Measurements from ENCODE around the gene MYT1.
"Not testable (repeated sequence)": the region's sequence is repeated elsewhere in the genome, so short reads cannot be mapped to it uniquely, and the experiment has no call there.

MYT1 gene

DNA sequence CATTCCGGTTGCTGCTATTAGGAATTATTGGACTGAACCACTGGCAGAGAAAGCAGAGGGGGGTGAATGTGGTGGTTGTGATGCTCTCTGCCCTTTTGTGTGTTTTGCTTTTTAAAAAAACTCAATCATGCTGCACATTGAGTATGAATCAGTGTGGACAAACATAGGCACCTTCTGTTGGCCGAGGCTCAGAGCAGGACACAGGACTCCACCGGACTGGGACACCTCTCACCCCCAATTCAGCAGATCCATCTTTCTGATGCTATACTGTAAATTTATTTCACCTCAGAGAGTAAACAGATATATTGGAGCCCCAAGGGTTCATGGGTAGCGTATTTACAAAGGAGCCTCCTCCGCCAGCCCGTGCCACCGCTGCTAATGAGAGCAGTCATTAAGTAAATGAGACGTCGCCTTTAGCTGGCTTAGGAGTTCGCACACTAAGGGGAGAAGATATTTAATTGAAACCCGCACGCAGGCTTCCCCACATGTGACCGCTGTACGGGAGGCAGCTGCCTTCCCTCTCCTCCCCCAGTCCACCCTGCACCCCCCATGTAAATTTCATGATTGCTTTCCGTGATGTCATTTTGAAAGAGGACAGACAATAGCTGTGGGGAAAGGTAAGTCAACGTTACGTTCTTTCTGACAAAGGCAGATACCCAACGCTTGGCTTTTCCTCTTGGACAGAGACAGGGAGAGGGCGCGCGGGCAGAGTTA lies at the start of gene MYT1:
MYT1 (plus strand) TSS at position 330 of the 714 bp plus-strand sequence. CDS start 34,410 bp downstream, outside the sequence.
- DNase-seq (ENCODE audit: low spot score) = no peak

DNA sequence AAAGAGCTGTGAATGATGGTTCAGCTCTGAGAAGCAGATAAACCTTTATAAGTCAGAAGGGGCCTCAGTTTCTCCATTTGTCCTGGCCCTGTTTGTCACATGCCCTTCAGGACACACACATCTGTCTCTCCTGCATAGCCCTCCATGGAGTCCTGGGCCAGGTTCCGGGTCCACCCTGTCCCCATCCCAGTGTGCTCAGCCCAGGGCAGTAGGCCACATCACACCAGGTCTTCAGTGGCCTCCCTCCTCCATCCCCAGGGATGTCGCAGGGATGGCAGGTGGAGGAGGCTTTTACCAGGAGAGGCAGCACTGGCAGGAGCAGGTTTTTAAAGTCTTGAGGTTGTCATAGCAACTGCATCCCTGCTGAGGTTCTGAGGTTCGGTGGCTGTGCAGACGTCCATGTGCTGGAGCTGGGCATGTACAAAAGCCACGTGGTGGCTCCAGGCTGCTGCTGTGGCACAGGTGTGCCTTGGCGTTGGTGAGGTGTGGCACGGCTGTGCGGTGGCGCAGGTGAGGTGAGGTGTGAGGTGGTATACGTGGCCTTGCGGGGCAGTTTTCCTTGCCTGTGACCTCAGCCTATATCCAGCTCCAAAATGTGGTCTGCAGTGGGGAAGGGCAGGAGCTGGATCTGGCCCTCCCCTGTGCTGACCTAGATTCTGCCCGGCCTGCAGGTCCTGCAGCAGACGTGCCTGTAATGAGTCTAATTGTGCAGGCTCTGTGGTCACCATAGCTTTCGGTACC lies 48.9 kb upstream of the MYT1 start:
- no peak for DNase-seq (ENCODE audit: low spot score)

GRCh38 chr20:64116016-64116415 lies 48.2 kb upstream of the MYT1 start:
- no peak for DNase-seq (ENCODE audit: low spot score)

- DNase-seq (ENCODE audit: low spot score) = no peak
Measured at GRCh38 chr20:64116541-64117431, 47.5 kb upstream of the MYT1 start.

- not testable (repeated sequence) for DNase-seq (ENCODE audit: low spot score)
Measured at GRCh38 chr20:64117432-64117777, 46.8 kb upstream of the MYT1 start.

GRCh38 chr20:64119301-64119680 lies 45.0 kb upstream of the MYT1 start:
- DNase-seq (ENCODE audit: low spot score) = no peak

DNA sequence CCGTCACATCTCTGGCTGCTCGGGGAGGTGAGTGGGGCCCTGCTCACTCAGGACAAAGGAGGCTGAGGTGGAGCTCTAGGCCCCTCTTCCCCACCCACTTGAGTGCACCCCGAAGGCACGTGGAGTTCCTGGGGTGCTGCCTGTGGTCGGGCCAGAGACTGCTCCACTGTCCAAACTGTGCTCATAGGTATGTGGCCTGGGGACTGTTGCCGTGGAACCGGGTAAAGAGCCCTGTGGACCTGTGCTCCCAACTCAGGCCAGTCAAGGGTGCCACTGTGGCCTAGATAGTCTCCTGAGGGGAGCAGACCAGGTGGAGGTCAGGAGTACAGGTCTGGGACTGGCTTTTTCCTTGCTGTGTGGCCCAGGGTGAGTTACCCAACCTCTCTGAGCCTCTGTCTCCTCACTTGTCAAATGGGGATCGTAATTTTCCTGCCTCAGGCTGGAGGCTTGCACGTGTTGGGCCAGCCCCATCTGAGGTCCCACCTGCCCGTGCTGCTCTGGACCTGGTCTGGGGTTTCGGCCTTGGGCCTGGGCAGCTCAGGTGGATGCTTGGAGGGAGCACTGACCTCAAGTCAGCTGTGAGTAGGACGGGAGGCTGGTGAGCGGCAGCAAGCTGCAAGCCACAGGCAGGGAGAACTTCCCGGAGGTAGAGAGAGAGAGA lies 44.4 kb upstream of the MYT1 start:
- DNase-seq (ENCODE audit: low spot score) = no peak

GRCh38 chr20:64121586-64121985 lies 42.7 kb upstream of the MYT1 start:
- no peak for DNase-seq (ENCODE audit: low spot score)

GRCh38 chr20:64122927-64123326 lies 41.3 kb upstream of the MYT1 start:
- DNase-seq (ENCODE audit: low spot score) = not testable (repeated sequence)

- DNase-seq (ENCODE audit: low spot score) = not testable (repeated sequence)
Measured at GRCh38 chr20:64123517-64123916, 40.7 kb upstream of the MYT1 start.

DNA sequence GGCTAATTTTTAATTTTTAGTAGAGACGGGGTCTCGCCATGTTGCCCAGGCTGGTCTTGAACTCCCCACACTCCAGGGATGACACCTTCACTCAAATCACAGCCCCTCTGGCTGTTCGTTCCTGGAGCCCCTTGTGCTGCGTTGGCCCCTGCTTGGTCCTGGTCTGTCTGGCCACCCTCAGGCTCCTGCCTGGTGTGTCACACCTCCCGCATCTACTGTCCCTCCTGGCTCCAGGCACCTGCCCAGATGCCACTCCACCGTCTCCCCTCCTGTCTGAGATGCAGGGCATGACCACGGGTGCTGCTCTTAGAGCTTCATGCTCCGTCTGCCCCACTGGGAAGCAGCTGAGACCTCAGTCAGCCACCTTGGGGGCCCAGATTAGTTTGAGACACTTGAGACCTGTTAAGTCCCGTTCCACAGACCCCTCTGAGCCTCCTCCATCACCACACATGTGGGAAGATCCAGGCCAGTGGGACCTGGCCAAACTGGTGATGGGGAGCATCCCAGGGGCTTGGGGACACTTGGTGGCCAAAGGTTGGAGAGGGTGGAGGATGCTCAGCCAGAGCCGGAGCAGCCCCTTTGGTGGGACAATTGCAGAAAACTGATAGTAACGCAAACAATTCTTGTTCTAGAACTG lies 35.0 kb upstream of the MYT1 start:
- no peak for DNase-seq (ENCODE audit: low spot score)

DNA sequence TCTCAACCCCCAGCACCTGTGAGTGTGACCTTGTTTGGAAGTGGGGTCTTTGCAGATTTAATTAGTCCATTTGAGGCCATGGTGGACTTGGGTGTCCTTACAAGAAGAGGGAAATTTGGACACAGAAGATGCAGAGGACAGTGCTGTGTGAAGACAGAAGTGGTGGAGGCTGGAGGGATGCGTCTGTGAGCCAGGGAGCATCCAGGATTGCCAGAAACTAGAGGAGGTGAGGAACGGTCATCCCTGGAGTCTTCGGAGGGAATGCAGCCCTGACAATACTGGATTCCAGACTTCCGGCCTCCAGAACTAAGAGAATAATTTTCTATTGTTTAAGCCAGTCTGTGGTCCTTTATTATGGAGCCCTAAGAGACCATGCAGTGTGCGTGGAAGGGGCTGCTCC lies 34.0 kb upstream of the MYT1 start:
- DNase-seq (ENCODE audit: low spot score) = no peak

DNA sequence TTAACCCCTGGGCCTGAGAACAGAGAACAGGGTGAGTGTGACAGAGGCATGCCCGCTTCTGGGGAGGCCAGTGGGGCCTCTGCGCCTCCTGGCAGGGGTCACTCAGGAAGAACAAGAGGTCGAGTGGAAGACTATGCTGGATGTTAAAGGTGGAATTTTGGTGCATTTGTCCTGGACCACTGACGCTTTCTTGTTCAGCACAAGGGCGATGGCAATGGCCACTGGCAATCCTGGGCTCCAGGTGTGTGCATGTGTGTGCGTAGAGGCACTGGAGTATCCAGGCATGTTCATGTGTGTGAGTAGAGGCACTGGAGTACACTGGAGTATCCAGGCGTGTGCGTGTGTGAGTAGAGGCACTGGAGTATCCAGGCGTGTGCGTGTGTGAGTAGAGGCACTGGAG lies 33.4 kb upstream of the MYT1 start:
- no peak for DNase-seq (ENCODE audit: low spot score)

DNA sequence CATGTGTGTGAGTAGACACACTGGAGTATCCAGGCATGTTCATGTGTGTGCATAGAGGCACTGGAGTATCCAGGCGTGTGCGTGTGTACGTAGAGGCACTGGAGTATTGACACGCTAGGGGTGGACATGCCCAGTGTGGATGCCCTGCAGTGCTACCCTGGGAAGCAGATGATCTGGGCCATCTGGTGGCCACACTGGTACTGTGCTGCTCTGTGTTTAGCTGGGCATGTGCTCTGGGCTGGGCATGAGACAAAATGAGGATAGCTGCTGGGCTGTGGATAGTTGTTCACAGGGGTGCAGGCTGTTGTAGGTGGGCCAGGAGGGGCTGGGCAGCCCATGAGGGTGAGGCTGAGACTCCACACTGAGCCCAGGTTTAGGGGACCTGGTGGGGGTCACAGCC lies 32.8 kb upstream of the MYT1 start:
- DNase-seq (ENCODE audit: low spot score) = no peak

- DNase-seq (ENCODE audit: low spot score) = no peak
Measured at GRCh38 chr20:64133951-64134407, 30.3 kb upstream of the MYT1 start.

DNA sequence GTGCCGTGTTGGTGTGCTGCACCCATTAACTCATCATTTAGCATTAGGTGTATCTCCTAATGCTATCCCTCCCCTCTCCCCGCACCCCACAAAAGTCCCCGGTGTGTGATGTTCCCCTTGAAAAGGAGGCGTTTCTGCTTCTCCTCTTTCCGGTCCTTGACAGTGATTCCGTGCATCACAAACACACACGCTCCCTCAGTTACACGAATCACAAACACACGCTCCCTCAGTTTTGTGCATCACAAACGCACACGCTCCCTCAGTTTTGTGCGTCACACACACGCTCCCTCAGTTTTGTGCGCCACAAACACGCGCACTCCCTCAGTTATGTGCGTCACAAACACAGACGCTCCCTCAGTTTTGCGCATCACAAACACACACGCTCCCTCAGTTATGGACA lies 29.5 kb upstream of the MYT1 start:
- not testable (repeated sequence) for DNase-seq (ENCODE audit: low spot score)

DNA sequence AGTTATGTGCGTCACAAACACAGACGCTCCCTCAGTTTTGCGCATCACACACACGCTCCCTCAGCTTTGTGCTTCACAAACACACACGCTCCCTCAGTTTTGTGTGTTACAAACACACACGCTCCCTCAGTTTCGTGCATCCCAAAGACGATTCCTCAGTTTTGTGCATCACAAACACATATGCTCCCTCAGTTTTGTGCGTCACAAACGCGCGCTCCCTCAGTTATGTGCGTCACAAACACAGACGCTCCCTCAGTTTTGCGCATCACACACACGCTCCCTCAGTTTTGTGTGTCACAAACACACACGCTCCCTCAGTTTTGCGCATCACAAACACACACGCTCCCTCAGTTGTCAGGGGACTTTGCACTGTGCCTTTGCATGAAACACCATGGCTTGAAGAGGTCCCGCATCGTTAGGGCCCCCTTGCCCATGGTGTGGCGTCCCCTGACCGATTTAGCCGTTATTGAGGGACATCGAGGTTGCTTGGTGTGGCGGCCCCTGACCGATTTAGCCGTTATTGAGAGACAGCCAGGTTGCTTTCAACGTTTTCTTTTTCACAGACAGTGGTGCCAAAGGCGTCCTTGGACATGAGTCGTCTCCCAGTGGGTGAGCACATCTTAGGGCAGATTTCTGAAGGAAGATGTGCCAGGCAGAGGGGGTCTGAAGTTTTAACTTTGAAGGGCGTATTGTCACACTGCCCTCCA lies 28.1 kb upstream of the MYT1 start:
- DNase-seq (ENCODE audit: low spot score) = no peak

DNA sequence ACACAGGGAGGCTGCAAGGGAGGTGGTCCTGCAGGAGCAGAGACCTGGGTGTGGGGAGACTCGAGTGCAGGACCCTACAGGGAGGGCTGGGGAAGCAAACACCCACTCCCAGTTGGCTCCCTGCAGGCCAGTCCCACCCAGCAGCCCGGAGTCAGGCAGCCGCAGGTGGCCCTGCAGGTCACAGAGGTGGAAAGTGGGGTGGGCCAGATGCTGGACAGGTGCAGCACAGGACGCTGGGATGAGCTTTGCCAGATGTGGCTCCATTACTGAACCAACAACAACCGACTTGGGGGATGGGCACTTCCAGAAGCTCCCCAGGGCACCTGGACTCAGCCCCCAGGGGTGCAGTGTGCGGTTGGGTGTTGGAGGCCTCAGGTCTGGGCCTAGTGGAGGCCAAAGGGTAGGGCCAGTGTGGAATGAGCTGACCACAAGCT lies 26.6 kb upstream of the MYT1 start:
- no peak for DNase-seq (ENCODE audit: low spot score)

- DNase-seq (ENCODE audit: low spot score) = no peak
Measured at GRCh38 chr20:64138276-64138815, 25.9 kb upstream of the MYT1 start.

DNA sequence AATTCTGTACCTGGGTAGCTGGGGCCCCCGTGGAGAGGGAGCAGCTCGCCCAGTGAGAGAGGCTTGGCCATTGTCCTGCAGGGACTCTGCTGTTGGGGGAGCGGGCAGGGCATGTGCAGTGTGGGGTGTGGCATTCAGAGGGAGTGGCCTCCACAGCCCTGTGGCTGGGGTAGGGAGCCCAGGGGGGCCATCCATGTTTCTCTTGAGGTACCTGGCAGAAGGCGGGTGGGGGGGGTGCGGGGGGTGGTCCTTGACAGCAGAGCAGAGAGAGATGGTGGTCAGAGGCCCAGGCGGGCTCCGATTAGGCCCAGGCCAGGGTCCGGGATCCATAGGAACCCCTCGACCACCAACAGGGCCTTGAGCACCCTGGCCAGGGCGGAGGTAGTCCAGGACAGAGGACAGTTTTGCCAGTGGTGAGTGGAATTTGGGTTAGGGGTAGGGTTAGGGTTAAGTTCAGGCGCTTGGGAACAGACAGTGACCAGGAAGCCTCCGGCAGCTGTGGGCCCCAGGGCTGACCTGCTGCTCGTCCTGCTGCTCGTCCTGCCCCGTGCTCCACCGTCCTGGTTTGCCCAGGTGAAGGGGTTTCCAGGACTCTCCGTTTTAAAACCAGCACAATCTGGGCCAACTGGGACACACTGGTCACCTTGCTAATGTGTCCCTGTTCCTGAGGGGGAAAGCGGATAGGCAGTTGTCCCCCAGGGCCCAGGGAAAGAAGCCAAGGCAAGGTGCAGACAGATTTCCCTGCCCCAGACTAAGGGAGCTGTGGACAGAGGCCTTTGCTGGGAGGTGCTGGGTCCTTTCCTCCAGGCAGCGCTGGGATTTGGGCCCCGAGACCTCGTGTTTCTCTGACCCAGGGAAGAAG lies 24.8 kb upstream of the MYT1 start:
- DNase-seq (ENCODE audit: low spot score) = no peak
